Fibroblast of mammary gland (primary cell): ENCODE results near the gene BRD7.

Source experiments
- DNase-seq: peaks from one replicate; pipeline ENCODE4 v3.0.0-alpha.2; 2010; ENCODE audit warnings: low read depth
- H3K4me3 ChIP-seq: 2 replicates; pipeline ENCODE4 v1.5.1; 2011; ENCODE audit warnings: low read depth, mild to moderate bottlenecking, low read length, moderate library complexity; ENCODE audit not compliant: control insufficient read depth
- TF ChIP-seq, protein P1 (sequence below): conservative IDR thresholded peaks from 2 replicates; pipeline ENCODE4 v1.5.1; 2011; ENCODE audit warnings: low read depth, low read length, inconsistent platforms; ENCODE audit not compliant: control insufficient read depth, insufficient read depth

Gene BRD7

DNA sequence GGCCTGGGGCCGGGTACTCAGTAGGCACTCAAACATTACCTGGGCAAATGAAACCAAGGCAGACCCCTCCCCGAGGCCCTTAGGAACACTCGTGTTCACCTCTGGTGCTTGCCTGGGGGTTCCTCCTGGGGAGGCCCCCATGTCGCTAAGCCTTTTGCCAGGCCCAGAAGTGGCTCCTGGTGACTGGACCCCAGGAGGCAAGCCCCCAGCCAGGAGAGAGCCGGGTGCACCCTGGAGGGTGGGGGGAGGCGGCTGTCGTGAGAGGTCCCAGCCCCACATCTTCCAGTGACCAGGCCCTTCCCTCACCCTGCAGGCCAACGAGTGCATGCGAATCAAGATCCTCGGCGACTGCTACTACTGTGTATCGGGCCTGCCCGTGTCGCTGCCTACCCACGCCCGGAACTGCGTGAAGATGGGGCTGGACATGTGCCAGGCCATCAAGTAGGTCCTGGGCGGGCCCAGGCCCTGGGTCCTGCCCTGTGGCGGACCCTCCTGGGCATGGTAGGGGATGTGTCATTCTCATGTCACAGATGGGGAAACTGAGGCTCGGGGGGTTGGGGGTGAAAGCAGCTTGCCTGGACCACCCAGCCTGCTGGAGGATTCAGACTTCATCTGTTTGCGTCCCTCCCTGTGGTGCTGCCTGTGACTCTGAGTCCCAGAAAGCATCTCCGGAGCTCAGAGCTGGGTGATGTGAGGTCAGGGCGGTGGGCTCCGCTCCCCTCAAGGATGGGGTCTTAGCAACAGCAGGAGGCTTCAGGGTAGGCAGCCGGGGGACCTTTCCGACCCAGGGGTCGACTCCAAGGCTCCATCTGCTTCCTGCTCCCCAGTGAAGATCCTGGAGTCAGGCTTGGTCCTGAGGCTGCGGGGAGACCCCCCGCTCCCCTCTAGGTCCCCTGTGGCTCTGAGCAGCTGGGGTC, 69.9 kb downstream of the BRD7 start:
- no peak overlapping the region for H3K4me3 ChIP-seq
- TF ChIP-seq, protein P1, sequence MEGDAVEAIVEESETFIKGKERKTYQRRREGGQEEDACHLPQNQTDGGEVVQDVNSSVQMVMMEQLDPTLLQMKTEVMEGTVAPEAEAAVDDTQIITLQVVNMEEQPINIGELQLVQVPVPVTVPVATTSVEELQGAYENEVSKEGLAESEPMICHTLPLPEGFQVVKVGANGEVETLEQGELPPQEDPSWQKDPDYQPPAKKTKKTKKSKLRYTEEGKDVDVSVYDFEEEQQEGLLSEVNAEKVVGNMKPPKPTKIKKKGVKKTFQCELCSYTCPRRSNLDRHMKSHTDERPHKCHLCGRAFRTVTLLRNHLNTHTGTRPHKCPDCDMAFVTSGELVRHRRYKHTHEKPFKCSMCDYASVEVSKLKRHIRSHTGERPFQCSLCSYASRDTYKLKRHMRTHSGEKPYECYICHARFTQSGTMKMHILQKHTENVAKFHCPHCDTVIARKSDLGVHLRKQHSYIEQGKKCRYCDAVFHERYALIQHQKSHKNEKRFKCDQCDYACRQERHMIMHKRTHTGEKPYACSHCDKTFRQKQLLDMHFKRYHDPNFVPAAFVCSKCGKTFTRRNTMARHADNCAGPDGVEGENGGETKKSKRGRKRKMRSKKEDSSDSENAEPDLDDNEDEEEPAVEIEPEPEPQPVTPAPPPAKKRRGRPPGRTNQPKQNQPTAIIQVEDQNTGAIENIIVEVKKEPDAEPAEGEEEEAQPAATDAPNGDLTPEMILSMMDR, result no peak
- DNase-seq, result no peak

DNA sequence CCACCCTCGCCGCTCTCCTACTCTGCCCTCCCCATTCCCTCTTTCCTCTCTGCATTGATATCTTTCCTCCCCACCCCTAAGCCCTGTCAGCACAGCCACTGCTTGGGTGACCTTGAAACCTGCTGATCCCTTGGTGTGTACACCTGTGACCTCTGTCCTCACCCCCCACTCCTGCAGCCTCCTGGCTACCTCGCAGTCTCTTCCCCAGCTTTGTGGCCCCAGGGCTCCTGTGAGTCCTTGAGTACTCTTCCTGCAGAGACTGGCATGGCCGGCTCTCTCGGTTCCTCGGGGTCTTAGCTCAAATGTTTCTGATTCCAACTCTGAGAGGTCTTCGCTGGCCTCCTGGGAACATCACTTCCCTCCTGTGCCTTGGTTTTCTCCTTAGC, 70.7 kb downstream of the BRD7 start:
- no peak for DNase-seq
- H3K4me3 ChIP-seq, result no peak overlapping the region
- TF ChIP-seq, protein P1, result no peak

DNA sequence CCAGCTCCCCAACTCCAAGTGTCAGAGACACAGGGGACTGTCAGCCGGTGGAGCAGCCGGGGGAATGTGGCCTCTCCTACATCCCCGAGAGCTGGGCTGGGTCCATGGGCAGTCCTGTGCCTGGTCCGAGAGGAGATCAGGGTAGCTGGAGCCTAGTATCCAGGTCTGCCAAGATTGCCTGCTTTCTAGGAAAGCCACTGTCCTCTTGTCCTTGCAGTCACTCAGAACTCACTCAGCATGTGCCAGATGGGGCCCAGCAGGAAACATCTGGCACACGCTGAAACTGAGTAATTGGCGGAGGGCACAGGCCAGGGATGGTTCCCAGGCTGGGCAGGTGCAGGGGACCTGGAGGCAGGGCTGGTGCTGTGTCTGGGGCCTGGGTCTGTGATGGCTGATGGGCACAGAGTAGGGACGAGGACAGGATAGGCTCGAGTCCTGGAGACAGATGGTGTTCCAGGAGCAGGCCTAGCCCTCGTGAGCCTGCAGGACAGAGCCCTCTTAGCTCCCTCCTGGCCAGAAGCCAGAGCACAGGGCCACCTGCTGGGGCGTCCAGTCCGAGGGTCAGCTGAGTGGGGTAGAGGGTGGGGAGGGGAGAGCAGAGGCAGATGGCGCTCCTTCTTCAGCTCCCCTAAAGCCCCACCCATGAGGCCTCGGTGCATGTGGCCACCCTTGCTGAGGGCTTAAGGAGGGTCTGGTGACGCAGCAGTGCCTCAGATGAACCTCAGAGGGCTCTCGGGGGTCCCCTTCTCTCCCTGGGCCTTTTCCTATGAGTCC, 71.3 kb downstream of the BRD7 start:
- DNase-seq, result no peak
- TF ChIP-seq, protein P1, result no peak
- no peak overlapping the region for H3K4me3 ChIP-seq

DNA sequence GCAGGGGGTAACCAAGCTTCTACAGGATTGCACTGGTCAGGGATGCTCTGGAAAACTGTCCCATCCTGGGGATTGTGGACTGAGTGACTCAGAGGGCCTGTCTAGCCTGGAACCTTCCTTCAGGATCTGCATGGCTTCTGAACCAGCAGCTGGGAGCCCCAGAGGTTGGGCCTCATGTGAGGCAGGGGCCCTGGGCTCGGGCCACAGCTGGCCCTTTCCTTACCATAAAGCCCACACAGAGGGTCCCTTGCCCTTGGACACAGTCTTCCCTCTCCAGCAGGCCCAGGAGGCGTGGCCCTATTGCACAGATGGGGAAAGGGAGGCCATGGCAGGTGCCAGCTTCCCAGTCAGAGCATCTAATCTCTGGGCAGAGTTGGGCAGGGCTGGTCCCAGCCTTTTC, 72.0 kb downstream of the BRD7 start:
- no peak overlapping the region for H3K4me3 ChIP-seq
- no peak for DNase-seq
- TF ChIP-seq, protein P1, result no peak

DNA sequence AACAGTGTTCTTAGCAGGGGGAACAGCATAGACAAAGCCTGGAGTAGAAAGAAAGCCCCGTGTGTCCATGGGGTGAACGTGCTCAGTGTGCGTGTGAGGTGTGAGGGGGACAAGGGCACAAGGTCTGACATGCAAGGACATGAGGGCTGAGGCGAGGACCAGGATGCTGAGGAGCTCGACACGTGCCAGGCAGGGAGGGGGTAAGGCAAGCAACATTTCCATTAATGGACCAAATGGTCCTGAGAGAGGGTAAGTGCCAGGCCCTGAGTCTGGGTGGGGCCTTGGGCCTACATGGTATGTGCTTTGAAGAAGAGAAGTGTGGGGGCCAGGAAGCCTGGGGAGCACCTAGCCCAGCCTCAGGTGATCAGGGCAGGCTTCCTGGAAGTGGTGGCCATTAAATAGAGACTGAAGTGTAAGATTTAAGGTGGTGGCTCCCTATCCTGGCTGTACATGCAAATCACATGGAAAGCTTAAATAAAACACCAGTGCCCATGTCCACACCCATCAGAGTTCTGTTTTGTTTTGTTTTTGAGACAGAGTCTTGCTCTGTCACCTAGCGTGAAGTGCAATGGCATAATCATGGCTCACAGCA, 73.2 kb downstream of the BRD7 start:
- TF ChIP-seq, protein P1, result no peak
- DNase-seq, result no peak
- H3K4me3 ChIP-seq, result no peak overlapping the region

DNA sequence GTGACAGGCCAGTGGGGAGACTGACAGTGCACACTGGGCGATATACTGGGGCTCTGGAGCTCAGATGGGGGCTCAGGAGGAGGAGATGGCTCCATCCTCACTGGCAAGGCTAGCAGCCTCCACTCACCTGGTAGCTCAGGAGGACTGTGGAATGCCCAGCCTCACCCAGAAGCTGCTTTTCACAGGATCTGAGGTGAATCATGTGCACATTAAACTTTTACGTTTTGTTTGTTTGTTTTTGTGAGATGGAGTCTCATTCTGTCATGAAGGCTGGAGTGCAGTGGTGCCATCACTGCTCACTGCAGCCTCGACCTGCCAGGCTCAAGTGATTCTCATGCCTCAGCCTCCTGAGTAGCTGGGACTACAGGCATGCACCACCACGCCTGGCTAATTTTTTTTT, 73.8 kb downstream of the BRD7 start:
- DNase-seq, result no peak
- H3K4me3 ChIP-seq, result no peak overlapping the region
- TF ChIP-seq, protein P1, result no peak
